Astrocyte (in vitro differentiated cells and primary cell): ENCODE results near the gene TMPRSS9. TPM values are rescaled to one million over a fixed set of nuclear protein-coding genes. Genes with fewer than 3 reads are reported as not detected.

ENCODE experiments used
- DNase-seq: peaks from one replicate; pipeline ENCODE4 v3.0.0-alpha.2; 2010; ENCODE audit warnings: low read depth
- FAIRE-seq: peaks from 2 replicates; lab custom pipeline; 2011; peaks lifted over from hg19 to GRCh38; lab: Jason Lieb, UNC
- H2AFZ ChIP-seq: 2 replicates; pipeline ENCODE4 v1.6.0; 2012; ENCODE audit warnings: low read depth, low read length, inconsistent platforms
- H3K27ac ChIP-seq: 2 replicates; pipeline ENCODE4 v1.5.1; 2011; ENCODE audit warnings: low read depth, low read length, inconsistent platforms
- H3K27me3 ChIP-seq: 2 replicates; pipeline ENCODE4 v1.6.0; 2011; ENCODE audit warnings: low read length, inconsistent platforms; ENCODE audit not compliant: insufficient read depth
- H3K36me3 ChIP-seq: 2 replicates; pipeline ENCODE4 v1.5.1; 2011; ENCODE audit warnings: low read length, inconsistent platforms; ENCODE audit not compliant: insufficient read depth
- H3K4me1 ChIP-seq: 2 replicates; pipeline ENCODE4 v1.5.1; 2011; ENCODE audit warnings: low read length, inconsistent platforms; ENCODE audit not compliant: insufficient read depth
- H3K4me2 ChIP-seq: 2 replicates; pipeline ENCODE4 v1.6.0; 2012; ENCODE audit warnings: low read length, inconsistent platforms
- H3K4me3 ChIP-seq: 2 replicates; pipeline ENCODE4 v1.5.1; 2011; ENCODE audit warnings: low read depth, mild to moderate bottlenecking, low read length, inconsistent platforms; ENCODE audit not compliant: insufficient read depth
- H3K79me2 ChIP-seq: 2 replicates; pipeline ENCODE4 v1.6.0; 2012; ENCODE audit warnings: mild to moderate bottlenecking, low read length, inconsistent platforms; ENCODE audit not compliant: insufficient read depth
- H3K9ac ChIP-seq: 2 replicates; pipeline ENCODE4 v1.6.0; 2012; ENCODE audit warnings: mild to moderate bottlenecking, low read length, inconsistent platforms
- H3K9me3 ChIP-seq: 2 replicates; pipeline ENCODE4 v1.5.1; 2012; ENCODE audit warnings: low read depth, mild to moderate bottlenecking, low read length, inconsistent platforms; ENCODE audit not compliant: insufficient read depth
- H4K20me1 ChIP-seq: 2 replicates; pipeline ENCODE4 v1.6.0; 2012; ENCODE audit warnings: low read length, inconsistent platforms; ENCODE audit not compliant: insufficient read depth
- H3K27ac Mint-ChIP-seq: one replicate; pipeline ENCODE4 v1.8.0; 2021; ENCODE audit warnings: mild to moderate bottlenecking, mixed read lengths; ENCODE audit not compliant: unreplicated experiment
- H3K27me3 Mint-ChIP-seq: one replicate; pipeline ENCODE4 v1.8.0; 2021; ENCODE audit warnings: low read depth, mixed read lengths; ENCODE audit not compliant: unreplicated experiment
- H3K36me3 Mint-ChIP-seq: one replicate; pipeline ENCODE4 v1.8.0; 2021; ENCODE audit warnings: low read depth, mixed read lengths; ENCODE audit not compliant: unreplicated experiment
- H3K4me1 Mint-ChIP-seq: one replicate; pipeline ENCODE4 v1.8.0; 2021; ENCODE audit warnings: low read depth, mixed read lengths; ENCODE audit not compliant: unreplicated experiment
- H3K4me3 Mint-ChIP-seq: one replicate; pipeline ENCODE4 v1.8.0; 2021; ENCODE audit warnings: mild to moderate bottlenecking, moderate library complexity, mixed read lengths; ENCODE audit not compliant: unreplicated experiment
- H3K9me3 Mint-ChIP-seq: one replicate; pipeline ENCODE4 v1.8.0; 2021; ENCODE audit warnings: mild to moderate bottlenecking, mixed read lengths; ENCODE audit not compliant: unreplicated experiment
- CTCF ChIP-seq: IDR thresholded peaks from 2 replicates; pipeline ENCODE4 v1.5.1; 2011; ENCODE audit warnings: low read depth, mild to moderate bottlenecking, inconsistent platforms, low read length, moderate library complexity; ENCODE audit not compliant: insufficient read depth
- EZH2 ChIP-seq: IDR thresholded peaks from 2 replicates; pipeline ENCODE4 v1.6.1; 2012; ENCODE audit warnings: mild to moderate bottlenecking, low read length, inconsistent platforms; ENCODE audit not compliant: insufficient read depth
- total RNA-seq: library from RNA; stranded (reverse); gene quantifications from 2 replicates; pipeline ENCODE4 v1.2.1, GENCODE V29; 2021

The TMPRSS9 gene
- total RNA-seq, 1 donor from 2014 or later: 0.16 TPM

- no peak overlapping the region for H3K27ac Mint-ChIP-seq
- FAIRE-seq: no peak
Measured at GRCh38 chr19:2320049-2320448, 40.0 kb upstream of the TMPRSS9 start.

GRCh38 chr19:2320939-2321338, 39.1 kb upstream of the TMPRSS9 start:
- no peaks in the 10 kb centered on the region for H3K27me3 Mint-ChIP-seq
- Histone ChIP-seq H3K9ac (no peak overlapping the region), H3K27ac (no peak overlapping the region), H3K27me3 (no peaks in the 10 kb centered on the region), H3K4me2 (no peak overlapping the region), H2AFZ (no peak overlapping the region), H3K4me3 (no peak overlapping the region), H3K36me3 (peaks cover 2% of the 10 kb centered on the region), H3K9me3 (no peaks in the 10 kb centered on the region), H3K4me1 (no peaks in the 10 kb centered on the region), H3K79me2 (peaks cover 15% of the 10 kb centered on the region), H4K20me1 (peaks cover 24% of the 10 kb centered on the region)
- peaks cover under 1% of the 10 kb centered on the region for H3K4me1 Mint-ChIP-seq
- no peak overlapping the region for H3K4me3 Mint-ChIP-seq
- no peak overlapping the region for H3K27ac Mint-ChIP-seq
- FAIRE-seq (no peak), DNase-seq (no peak)
- H3K36me3 Mint-ChIP-seq: peaks cover 3% of the 10 kb centered on the region
- H3K9me3 Mint-ChIP-seq: no peaks in the 10 kb centered on the region
- no peak for TF ChIP-seq EZH2
- TF ChIP-seq CTCF: no peak

More at GRCh38 chr19:2320049-2320448, 40.0 kb upstream of the TMPRSS9 start:
- no peak overlapping the region for H3K4me3 Mint-ChIP-seq
- Histone ChIP-seq H3K4me1 (no peaks in the 10 kb centered on the region), H3K9ac (no peak overlapping the region), H2AFZ (no peak overlapping the region), H4K20me1 (peaks cover 15% of the 10 kb centered on the region), H3K27ac (no peak overlapping the region), H3K27me3 (no peaks in the 10 kb centered on the region), H3K4me2 (no peak overlapping the region), H3K4me3 (no peak overlapping the region), H3K79me2 (peaks cover 6% of the 10 kb centered on the region), H3K36me3 (peaks cover 2% of the 10 kb centered on the region), H3K9me3 (peaks cover 6% of the 10 kb centered on the region)
- peaks cover 3% of the 10 kb centered on the region for H3K9me3 Mint-ChIP-seq
- TF ChIP-seq CTCF (no peak), EZH2 (no peak)
- no peak for DNase-seq
- H3K4me1 Mint-ChIP-seq: no peaks in the 10 kb centered on the region
- peaks cover 3% of the 10 kb centered on the region for H3K36me3 Mint-ChIP-seq
- H3K27me3 Mint-ChIP-seq: no peaks in the 10 kb centered on the region

DNA sequence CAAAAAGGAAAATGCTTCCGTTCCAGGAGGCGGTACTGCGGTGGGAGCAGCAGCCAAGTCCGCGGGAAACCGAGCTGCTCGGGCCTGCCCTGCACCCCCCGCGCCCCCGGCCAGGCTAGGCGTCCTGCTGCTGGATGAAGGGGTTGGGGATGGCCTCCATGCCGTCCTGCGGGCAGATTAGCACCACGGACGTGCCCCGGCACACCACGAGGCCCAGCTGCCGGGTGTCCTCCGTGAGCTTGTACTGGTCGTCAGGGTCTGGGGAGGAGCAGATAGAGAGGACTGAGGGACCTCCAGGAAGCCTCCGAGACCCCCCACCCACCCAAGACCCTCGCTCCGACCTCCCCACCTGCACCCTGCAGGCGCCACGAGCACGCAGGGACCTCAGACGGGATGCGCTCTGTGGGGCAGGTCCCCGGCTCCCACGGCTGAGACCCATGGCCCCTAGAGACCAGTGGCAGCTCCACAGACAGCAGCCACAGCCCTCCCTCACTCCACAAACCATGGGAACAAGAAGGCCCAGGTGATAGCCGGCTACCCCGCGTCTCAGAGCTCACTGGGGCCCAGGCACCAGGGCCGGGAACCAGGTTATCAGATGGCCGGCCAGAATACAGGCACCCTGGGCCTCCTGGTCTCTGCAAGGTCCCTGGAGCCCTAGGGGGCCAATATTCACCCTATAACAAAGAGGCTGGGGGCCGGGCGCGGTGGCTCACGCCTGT, 38.3 kb upstream of the TMPRSS9 start:
- Mint-ChIP-seq H3K27me3 (no peaks in the 10 kb centered on the region), H3K9me3 (no peaks in the 10 kb centered on the region), H3K27ac (no peak overlapping the region), H3K4me3 (no peak overlapping the region), H3K36me3 (peaks cover 5% of the 10 kb centered on the region), H3K4me1 (peaks cover 2% of the 10 kb centered on the region)
- Histone ChIP-seq H3K27ac (no peak overlapping the region), H3K79me2 (peaks cover 23% of the 10 kb centered on the region), H3K9me3 (no peaks in the 10 kb centered on the region), H2AFZ (no peak overlapping the region), H3K4me3 (no peak overlapping the region), H3K9ac (no peak overlapping the region), H3K4me1 (peaks cover under 1% of the 10 kb centered on the region), H4K20me1 (peaks cover 28% of the 10 kb centered on the region), H3K4me2 (no peak overlapping the region), H3K36me3 (peaks cover 2% of the 10 kb centered on the region), H3K27me3 (no peaks in the 10 kb centered on the region)
- no peak for FAIRE-seq
- TF ChIP-seq EZH2 (no peak), CTCF (no peak)
- DNase-seq: no peak
